PC-3 (cell line): ENCODE measurements around the gene NME4. TPM values are rescaled to one million over a fixed set of nuclear protein-coding genes. Genes with fewer than 3 reads are reported as not detected.
A peak's percentile ranks its signal among the peaks of the same experiment; 100 is the strongest.

Experiments used
- ATAC-seq: fragments of 200-7000 bp; cut with Tn5 transposase; 2 replicates; pipeline ENCODE4 v1.9.1; 2020; ENCODE audit warnings: mild to moderate bottlenecking, moderate library complexity
- BruUV-seq: library from RNA; stranded (reverse); fragments of 400-500 nt; replicated peaks from 2 replicates; lab custom pipeline; 2021; lab: Mats Ljungman, UMichigan
- CTCF ChIA-PET: fragments of 300-600 bp; sonication (Branson Sonifier 250); formaldehyde crosslinking; loops from one replicate; lab custom pipeline; 2022; ENCODE audit warnings: antibody characterized with exemption; lab: Charles Lee
- POLR2A ChIA-PET: fragments of 300-600 bp; sonication (Branson Sonifier 250); formaldehyde crosslinking; loops from one replicate; lab custom pipeline; 2022; ENCODE audit warnings: antibody characterized with exemption; ENCODE audit not compliant: unreplicated experiment; lab: Charles Lee
- DNase-seq: peaks from one replicate; pipeline ENCODE4 v3.0.0-alpha.2; 2015
- H2AFZ ChIP-seq: fragments of 300-600 bp; sonication (generic); 2 replicates; pipeline ENCODE4 v1.6.0; 2016; ENCODE audit warnings: antibody characterized with exemption, low read length
- H3F3A ChIP-seq: fragments of 300-600 bp; sonication (generic); one replicate; pipeline ENCODE4 v1.6.0; 2017; ENCODE audit warnings: antibody characterized with exemption, low read length, control low read depth, mild to moderate bottlenecking; ENCODE audit not compliant: unreplicated experiment
- H3K27ac ChIP-seq: fragments of 300-600 bp; sonication (generic); 2 replicates; pipeline ENCODE4 v1.5.1; 2016; ENCODE audit warnings: mild to moderate bottlenecking, low read length
- H3K27me3 ChIP-seq: fragments of 300-600 bp; sonication (generic); 2 replicates; pipeline ENCODE4 v1.6.1; 2016; ENCODE audit warnings: low read length, mixed read lengths
- H3K36me3 ChIP-seq: fragments of 300-600 bp; sonication (generic); 2 replicates; pipeline ENCODE4 v1.6.1; 2016; ENCODE audit warnings: low read depth, mixed run types, low read length, mixed read lengths
- H3K4me1 ChIP-seq: fragments of 300-600 bp; sonication (generic); 2 replicates; pipeline ENCODE4 v1.5.1; 2016; ENCODE audit warnings: low read length; ENCODE audit not compliant: insufficient read depth
- H3K4me2 ChIP-seq: fragments of 300-600 bp; sonication (generic); 2 replicates; pipeline ENCODE4 v1.6.0; 2016; ENCODE audit warnings: low read length
- H3K4me3 ChIP-seq: fragments of 300-600 bp; sonication (generic); 2 replicates; pipeline ENCODE4 v1.5.1; 2016; ENCODE audit warnings: mild to moderate bottlenecking, low read length, mixed read lengths
- H3K79me2 ChIP-seq: fragments of 300-600 bp; sonication (generic); 2 replicates; pipeline ENCODE4 v1.6.1; 2017; ENCODE audit warnings: low read length, mixed read lengths
- H3K9ac ChIP-seq: fragments of 300-600 bp; sonication (generic); 2 replicates; pipeline ENCODE4 v1.6.0; 2016; ENCODE audit warnings: mild to moderate bottlenecking, low read length
- H3K9me2 ChIP-seq: fragments of 300-600 bp; sonication (generic); replicated peaks from 2 replicates; pipeline ENCODE4 v1.6.1; 2016; ENCODE audit warnings: mixed run types, low read length, mixed read lengths
- H3K9me3 ChIP-seq: fragments of 300-600 bp; sonication (generic); 2 replicates; pipeline ENCODE4 v1.6.1; 2016; ENCODE audit warnings: low read length, mixed read lengths
- H4K20me1 ChIP-seq: fragments of 300-600 bp; sonication (generic); 2 replicates; pipeline ENCODE4 v1.6.1; 2016; ENCODE audit warnings: low read length, mixed read lengths
- EZH2 ChIP-seq: fragments of 300-600 bp; sonication (generic); IDR thresholded peaks from one replicate; pipeline ENCODE4 v1.6.1; 2017; ENCODE audit warnings: antibody characterized with exemption, mild to moderate bottlenecking, low read length; ENCODE audit not compliant: unreplicated experiment
- EZH2phosphoT487 ChIP-seq: fragments of 300-600 bp; sonication (generic); IDR thresholded peaks from 2 replicates; pipeline ENCODE4 v1.6.1; 2018; ENCODE audit warnings: mild to moderate bottlenecking, antibody characterized with exemption, low read length, borderline replicate concordance
- intact Hi-C: fragments of 100-400 bp; cut with micrococcal nuclease; formaldehyde crosslinking; loops from 2 replicates; pipeline ENCODE4 v1.9.0; 2023
- total RNA-seq: library from RNA; depleted of rRNA; stranded (reverse); fragments of >200 nt; gene quantifications from 2 replicates; pipeline ENCODE4 v1.2.3, GENCODE V29; 2014
- TF ChIP-seq, protein P1 (sequence below): fragments of 300-600 bp; sonication (generic); conservative IDR thresholded peaks from 2 replicates; pipeline ENCODE4 v1.5.1; 2017; ENCODE audit warnings: antibody characterized with exemption, low read depth, mild to moderate bottlenecking, low read length

NME4 gene
- total RNA-seq, 1 experiment from 2014 or later: 182 TPM

DNA sequence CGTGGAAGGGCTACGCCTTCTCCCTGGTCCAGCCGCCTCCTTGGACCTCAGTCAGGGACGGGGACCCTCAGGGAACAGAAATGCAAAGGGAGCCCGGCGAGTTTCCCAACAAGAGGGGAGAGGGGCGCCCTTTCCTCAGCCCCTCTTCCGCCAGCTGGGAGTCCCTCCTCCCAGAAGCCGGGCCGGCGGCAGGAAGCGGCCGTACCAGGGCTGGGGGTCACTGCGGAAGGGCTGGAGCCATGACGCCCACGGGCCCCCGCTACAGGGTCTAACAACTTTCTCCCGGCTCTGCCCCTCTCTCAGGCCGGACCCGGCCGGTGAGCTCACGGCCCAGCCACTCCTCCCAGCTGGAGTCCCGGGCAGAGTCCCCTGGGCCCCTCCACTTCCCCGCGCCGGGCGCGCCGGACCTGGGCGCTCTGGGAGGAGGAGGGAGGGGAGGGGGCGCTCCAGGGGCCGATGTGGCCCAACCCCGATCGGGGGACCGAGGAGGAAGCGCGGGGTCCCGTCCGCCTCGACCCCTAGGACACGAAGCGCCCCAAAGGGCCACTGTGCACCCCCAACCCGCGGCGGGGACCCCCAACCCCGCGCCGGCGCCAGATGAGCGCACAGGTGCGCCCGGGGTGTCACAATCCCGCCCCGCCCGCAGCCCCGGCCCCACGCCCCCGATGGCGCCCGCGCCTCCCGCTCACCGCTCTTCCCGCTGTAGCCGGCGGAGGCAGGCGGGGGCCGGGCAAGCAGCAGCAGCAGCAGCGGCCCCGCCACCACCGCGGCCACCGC lies 15.8 kb upstream of the NME4 start:
- CTCF ChIA-PET: interaction anchor here (1.1 kb wide), 1 partner anchor 19 kb away, joined by 3 read pairs; no protein-coding TSS in a partner anchor
- H2AFZ ChIP-seq: peak overlapping the region; percentile 53; the same call in 1 of the 2 replicates
- no peaks in the 10 kb centered on the region for H3K36me3 ChIP-seq
- peak; percentile 41 for ATAC-seq
- H3K79me2 ChIP-seq: peaks cover 22% of the 10 kb centered on the region
- peak overlapping the region; percentile 91 for H3K4me2 ChIP-seq
- no peak overlapping the region for H3K27ac ChIP-seq
- no TSS peak for BruUV-seq
- POLR2A ChIA-PET: no interaction called here
- peak overlapping the region; percentile 84 for H3K4me3 ChIP-seq
- TF ChIP-seq, protein P1, sequence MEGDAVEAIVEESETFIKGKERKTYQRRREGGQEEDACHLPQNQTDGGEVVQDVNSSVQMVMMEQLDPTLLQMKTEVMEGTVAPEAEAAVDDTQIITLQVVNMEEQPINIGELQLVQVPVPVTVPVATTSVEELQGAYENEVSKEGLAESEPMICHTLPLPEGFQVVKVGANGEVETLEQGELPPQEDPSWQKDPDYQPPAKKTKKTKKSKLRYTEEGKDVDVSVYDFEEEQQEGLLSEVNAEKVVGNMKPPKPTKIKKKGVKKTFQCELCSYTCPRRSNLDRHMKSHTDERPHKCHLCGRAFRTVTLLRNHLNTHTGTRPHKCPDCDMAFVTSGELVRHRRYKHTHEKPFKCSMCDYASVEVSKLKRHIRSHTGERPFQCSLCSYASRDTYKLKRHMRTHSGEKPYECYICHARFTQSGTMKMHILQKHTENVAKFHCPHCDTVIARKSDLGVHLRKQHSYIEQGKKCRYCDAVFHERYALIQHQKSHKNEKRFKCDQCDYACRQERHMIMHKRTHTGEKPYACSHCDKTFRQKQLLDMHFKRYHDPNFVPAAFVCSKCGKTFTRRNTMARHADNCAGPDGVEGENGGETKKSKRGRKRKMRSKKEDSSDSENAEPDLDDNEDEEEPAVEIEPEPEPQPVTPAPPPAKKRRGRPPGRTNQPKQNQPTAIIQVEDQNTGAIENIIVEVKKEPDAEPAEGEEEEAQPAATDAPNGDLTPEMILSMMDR: no peak
- TF ChIP-seq EZH2 (no peak), EZH2phosphoT487 (no peak)
- no peaks in the 10 kb centered on the region for H3K27me3 ChIP-seq
- H3K9me2 ChIP-seq: no peaks in the 10 kb centered on the region
- H3K9ac ChIP-seq: peak overlapping the region; percentile 71
- no peaks in the 10 kb centered on the region for H3F3A ChIP-seq
- intact Hi-C loops: no loop called here
- no peak for DNase-seq
- no peaks in the 10 kb centered on the region for H4K20me1 ChIP-seq
- no peaks in the 10 kb centered on the region for H3K9me3 ChIP-seq
- H3K4me1 ChIP-seq: peaks cover 14% of the 10 kb centered on the region

DNA sequence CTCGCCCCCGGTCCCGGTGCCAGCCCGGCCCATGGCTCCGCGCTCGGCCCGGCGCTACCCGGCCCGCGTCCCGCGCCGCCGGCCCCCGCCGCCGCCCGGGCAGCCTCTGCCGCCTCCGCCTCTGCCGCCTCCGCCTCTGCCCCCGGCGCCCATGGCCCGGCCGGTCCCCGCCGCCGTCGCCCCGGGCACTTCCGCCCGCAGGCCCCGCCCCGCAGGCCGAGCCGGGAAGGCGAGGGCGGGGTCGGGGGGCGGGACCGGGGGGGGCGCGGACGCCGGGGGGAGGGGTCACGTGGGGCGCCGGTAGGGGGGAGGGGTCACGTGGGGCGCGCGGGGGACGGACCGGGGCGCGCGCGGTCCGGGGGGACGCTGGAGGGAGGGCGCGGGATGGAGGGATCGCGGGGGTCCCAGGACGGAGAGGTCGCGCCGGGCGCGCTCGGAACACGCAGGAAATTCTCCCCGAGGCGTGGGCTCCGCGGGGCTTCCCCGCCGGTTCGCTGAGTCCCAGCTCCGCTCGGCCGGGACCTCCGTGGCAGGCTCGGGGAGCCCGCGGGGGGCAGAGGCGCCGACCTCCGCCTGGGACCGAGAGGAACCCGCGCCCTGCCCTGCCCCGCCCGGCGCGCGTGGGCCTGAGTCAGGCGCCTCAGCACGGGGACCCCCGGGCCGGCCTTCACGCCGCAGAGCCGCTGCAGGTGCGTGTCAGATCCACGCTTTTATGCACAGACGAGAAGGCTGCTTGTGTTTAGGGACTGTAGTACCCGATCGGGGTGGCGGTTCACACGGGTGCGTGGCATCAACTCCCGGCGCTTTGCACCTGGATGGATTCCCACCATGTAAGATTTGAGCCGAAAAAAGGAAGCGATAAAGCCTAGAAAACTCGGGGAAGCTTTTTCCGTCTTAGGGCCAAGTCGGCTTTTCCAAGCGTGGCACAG lies 14.9 kb upstream of the NME4 start, which contains the start of gene PGAP6:
Gene PGAP6, minus strand, starts transcription at position 190 of the 929 bp plus-strand sequence. Its CDS starts 157 bp downstream, at position 33.
- Histone ChIP-seq H3K4me3 (peak within 1 kb of the TSS; percentile 86), H3K27me3 (no peaks in the 10 kb centered on the region), H3K79me2 (peaks cover 22% of the 10 kb centered on the region), H3K27ac (peak within 1 kb of the TSS; percentile 64), H4K20me1 (no peaks in the 10 kb centered on the region), H3K4me2 (peak within 1 kb of the TSS; percentile 94), H2AFZ (peak within 1 kb of the TSS; percentile 76), H3K9me3 (no peaks in the 10 kb centered on the region), H3K36me3 (no peaks in the 10 kb centered on the region), H3K4me1 (peaks cover 14% of the 10 kb centered on the region), H3F3A (no peaks in the 10 kb centered on the region), H3K9ac (peak within 1 kb of the TSS; percentile 78), H3K9me2 (no peaks in the 10 kb centered on the region)
- TF ChIP-seq, protein P1: no peak
- TF ChIP-seq EZH2phosphoT487 (no peak), EZH2 (no peak)
- DNase-seq (peak; percentile 50), ATAC-seq (peak; percentile 43)
- intact Hi-C loops: no loop called here
- POLR2A ChIA-PET: no interaction called here
- CTCF ChIA-PET: interaction anchor here (0.7 to 1.1 kb wide), 2 partner anchors 20 to 67 kb away, joined by 3 read pairs; no protein-coding TSS in a partner anchor
- BruUV-seq: no TSS peak
